NAMALWA (cell line): ENCODE results near the gene PCSK6.
"Not testable (repeated sequence)": the region's sequence is repeated elsewhere in the genome, so short reads cannot be mapped to it uniquely, and the experiment has no call there.

Source experiments
- DNase-seq: peaks from one replicate; pipeline ENCODE4 v3.0.0-alpha.2; 2015; ENCODE audit warnings: low spot score

PCSK6 gene

DNA sequence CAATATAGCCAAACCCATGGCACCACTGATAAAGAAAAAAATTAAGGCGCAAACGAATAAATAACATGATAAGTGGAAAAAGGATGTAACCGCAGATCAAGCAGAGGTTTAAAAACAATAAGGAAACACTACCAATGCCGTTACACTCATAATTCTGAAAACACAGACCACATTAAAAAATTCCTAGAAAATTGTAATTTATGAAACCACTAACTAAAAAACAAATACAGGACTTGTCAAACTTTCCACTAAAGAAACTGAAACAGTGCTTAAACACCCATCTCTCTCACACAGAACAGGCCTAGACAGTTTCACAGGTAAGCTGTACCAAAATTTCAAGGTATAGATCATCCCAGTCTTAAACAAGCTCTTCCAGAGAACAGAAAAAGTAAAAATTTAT lies 28.4 kb downstream of the PCSK6 start:
- no peak for DNase-seq

DNA sequence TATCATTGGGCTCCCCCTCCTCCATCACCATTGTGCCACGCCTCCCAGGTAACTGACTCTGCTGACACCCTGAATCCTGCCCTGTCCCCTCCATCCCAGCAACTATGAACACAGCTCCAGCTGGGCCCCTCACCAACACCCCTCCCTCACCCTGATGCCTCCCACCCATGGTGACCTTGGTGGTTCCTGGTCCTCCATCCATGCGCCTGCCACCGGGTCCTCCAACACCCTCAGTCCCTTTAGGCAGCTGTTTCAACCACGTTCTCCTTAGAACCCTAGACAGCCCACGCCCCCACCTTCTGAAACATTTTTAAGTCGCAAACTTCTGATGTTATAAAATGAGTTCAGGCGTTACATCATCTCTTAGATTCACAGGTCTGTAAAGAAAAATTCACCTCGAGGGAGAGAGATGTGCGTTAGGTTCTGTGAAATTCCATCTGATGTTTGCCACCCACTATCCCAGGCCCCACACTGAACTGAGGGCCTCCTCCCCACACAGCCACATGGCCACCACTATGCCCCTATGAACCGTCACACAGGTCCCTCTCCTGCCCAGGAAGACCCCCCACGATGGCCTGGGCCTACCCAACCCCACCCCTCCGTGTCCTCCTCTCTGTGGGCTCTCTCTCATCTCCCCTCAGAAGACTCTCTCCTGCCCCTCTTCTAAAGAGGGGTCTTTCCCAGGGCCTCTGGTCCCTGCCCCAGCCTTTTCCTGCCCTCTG lies 29.8 kb downstream of the PCSK6 start:
- DNase-seq, result no peak

DNA sequence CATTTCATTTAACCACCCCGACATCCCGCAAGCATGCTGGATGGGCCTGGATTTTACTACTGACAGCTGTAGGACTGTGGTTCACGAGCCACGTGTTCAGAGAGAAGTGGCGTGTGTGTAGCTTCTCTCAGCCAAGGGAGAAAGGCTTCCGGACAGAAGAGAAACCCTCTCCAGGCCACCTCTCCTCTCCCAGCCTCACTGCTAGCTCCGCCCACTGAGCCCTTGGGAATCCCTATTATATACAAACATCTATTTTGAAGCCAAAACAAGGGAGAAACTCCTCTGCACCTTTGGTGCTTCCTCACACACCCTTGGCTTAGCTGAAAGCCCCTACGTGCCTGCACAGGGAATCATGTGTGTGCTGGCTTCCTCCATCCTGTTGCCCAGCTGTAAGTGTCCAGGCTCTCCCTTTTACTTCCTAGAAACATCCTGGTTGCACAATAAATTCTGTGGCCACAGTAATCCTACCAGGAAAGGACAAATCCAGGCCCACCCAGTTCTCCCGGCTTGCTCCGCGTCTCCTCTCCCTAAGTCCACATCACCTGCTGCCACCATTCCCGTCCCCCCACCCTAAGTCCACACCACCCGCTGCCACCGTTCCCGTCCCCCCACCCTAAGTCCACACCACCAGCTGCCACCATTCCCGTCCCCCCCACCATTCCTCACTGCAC lies 30.5 kb downstream of the PCSK6 start:
- no peak for DNase-seq

- no peak for DNase-seq
These were observed 31.2 kb downstream of the PCSK6 start for GRCh38 chr15:101458158-101458900.

- no peak for DNase-seq
These were observed 31.8 kb downstream of the PCSK6 start for GRCh38 chr15:101457696-101458095.

DNA sequence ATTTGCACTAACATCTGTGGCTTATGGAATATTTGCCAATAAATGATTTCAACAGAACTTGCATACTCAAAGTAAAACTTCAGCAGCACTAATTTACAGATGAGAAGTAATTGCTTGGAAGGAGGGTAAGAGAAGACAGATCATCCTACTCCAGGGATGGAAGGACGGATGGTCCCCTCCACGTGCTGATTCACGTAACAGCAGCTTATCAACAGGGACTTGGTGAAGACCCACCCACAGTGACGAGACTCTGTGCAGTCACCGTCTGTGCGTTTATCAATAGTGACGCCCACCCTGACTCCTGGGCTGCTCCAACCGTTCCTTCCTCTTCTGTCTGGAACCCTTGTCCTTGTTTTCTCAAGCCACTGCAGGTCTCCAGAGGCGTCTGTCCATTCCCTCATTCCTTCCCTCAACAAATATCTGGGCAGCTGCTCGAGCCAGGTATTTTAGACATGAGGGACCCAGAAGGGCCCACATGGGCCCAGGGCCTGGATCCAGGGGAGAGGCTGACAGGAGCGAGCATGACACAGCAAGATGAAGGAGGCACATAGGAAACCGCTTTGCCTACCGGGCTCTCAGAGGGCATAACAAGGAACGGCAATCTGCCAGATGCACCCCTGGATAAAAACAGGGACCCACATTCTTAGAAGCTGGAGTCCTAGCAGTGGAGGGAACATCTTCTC lies 33.3 kb downstream of the PCSK6 start:
- DNase-seq, result no peak

DNA sequence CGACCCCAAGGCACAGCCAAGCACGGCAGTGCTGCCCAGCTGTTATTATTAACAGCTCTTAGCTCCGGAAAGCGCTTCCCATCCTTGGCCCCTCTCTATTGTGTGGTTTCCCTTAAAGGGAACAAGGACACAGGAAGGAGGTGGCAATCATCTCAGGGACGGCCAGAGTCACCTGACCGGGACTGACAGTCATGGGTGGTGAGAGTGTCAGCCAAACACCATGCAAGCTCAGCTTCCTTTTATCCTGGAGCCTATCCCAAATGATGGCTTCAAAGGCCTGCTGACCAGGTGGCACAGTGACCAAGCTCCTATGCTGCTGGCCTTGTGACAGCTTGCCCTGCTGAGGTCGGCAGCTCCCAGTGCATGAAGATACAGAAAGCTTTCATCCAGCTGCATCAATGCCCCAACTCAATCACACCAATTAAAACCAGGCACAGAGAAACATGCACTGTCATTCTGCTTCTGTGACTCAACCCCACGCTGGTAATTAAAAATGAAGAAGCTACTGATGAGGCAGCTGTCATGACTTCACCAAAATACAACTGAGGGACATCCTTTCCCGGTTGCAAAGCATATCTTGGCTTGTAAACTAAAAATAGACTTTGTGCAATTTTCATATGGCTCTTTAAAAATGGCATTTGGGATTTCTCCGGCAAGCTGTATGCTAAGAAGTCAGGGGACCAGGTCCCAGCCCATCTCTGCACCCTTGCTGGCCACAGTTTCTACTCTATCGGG lies 34.0 kb downstream of the PCSK6 start:
- no peak for DNase-seq

DNA sequence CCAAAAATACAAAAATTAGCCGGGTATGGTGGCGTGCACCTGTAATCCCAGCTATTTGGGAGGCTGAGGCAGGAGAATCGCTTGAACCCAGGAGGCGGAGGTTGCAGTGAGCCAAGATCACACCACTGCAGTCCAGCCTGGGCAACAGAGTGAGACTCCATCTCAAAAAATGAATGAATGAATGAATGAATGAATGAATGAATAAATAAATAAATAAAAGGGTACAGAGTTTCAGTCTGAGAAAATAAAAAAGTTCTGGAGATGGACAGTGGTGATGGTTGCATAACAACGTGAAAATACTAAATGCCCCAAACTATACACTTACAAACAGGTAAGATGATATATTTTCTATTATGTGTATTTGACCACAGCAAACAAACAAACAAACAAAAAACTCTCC lies 34.7 kb downstream of the PCSK6 start:
- DNase-seq, result not testable (repeated sequence)

DNA sequence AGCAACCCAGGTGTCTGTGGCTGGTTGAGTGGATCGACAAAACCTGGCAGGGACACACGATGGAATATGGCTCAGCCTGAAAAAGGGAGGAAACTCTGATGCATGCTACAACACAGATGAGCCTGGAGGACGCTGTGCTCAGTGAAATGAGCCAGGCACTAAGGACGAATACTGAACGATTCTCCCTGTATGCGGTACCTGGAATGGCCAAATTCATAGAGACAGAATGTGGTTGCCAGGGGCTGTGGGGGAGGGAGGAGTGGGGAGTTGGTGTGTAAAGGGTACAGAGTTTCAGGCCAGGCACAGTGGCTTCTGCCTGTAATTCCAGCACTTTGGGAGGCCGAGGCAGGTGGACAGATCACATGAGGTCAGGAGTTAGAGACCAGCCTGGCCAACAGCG lies 35.1 kb downstream of the PCSK6 start:
- DNase-seq, result no peak

DNA sequence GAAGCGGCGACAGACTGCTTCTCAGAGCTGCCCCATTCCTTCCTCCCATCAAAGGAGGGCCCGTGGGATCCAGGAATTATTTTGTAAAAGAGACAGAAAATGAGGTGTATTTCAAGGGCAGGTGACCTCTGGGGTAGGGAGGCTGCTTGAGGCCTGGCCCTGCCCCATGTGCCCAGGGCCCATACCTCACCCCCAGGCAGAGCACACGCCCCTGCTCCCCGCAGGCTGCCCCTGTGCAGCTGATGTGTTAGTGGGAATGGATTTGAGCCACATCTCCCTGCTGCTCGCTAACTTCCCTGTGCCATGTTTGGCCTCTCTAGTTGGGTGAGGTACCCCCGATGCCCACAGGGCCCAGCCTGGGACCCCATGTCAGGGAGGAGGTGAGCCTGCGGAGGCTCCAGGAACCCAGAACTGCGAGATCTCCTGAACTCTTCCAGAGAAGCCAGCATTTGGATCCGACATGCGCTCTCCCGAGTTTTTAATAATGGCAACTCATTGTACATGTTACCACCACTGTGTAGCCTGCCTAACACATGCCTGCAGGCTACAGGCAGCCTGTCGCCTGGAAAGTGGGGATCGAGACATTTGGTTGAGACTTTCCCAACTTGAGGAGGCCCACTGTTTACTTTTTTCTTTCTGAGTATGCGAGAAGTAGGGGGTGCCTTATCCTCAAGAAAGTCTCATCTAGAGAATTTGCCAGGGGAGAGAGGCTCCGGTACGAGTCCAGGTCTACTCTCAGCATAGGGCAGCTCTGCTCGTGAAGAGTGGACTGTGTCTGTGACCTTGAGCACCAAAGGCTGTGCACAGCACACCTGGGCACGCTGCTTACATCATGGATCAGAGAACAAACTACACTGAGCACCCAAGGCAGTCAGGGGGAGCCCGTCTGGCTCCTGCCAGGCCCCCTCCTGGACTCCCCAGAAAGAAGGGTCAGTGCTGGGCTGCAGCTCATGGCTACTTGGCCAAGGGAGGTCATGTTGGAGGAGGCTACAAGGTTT lies 36.1 kb downstream of the PCSK6 start:
- no peak for DNase-seq

- DNase-seq, result no peak
These were observed 36.9 kb downstream of the PCSK6 start for GRCh38 chr15:101452572-101452971.

GRCh38 chr15:101451846-101452245 lies 37.7 kb downstream of the PCSK6 start:
- DNase-seq, result no peak

- DNase-seq, result no peak
These were observed 38.2 kb downstream of the PCSK6 start for GRCh38 chr15:101451266-101451799.

GRCh38 chr15:101450403-101451265 lies 38.9 kb downstream of the PCSK6 start:
- no peak for DNase-seq

DNA sequence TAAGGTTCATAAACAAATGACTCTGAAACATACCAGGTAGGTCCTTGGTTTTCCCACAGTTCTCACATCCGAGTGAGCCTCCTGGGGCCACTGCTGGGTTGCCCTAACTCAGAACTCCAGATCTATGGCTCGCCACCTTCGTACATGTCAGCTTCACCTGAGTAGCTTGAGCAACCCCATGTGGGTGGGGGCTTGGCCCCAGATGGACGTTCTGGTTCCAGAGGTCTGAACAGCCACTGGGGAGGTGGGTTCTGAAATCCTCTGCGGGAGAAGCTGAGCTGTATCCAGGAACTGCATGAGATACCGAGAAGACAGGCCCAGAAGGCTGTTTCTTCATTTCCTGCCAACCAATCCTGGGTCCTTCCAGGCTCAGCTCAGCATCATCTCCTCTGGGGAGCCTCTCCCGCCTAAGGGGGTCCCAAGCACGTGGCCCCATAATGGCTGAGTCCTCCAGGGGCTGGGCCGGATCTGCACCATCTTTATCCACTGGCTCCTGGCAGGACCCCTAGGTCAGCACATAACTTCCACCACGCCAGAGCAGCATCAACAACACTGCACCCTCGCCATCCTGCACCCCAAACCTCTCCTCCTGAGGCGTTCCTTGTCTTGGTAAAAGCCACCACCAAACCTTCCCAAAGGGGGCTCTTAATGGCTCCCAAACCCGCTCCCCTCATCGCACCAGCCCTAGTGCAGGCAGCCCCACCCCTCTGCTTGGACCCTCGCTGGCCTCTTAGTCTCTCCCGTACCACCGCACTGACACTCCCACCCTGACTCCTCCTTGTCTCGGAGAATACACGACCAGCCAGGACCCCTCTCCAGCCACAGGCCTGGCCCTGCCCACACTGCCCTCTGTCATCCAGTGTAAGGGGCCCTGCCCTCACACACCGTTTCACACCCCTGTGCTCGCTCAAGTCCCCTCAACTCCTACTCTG lies 39.8 kb downstream of the PCSK6 start:
- DNase-seq, result no peak

DNA sequence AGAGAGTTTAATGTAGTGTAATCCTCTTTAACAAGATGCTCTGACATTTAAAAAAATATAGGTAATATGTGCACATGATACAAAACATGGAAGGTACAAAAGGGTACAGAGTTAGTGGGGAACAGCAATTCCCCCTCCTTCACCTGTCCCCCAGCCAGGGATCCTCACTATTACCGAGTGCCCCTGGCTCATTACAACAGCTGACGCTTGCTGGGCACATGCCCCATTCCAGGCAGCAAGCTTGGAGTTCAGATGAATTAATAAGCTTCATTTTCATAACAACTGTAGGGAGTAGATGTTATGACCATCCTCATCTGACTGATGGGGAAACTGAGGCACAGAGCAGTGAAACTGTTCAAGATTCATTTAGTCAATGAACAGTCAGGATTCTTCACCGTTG lies 41.2 kb downstream of the PCSK6 start:
- no peak for DNase-seq

GRCh38 chr15:101447561-101448071 lies 41.9 kb downstream of the PCSK6 start:
- no peak for DNase-seq

GRCh38 chr15:101447168-101447533 lies 42.4 kb downstream of the PCSK6 start:
- no peak for DNase-seq
